IPS-NIHi7 (cell line): ENCODE data around the gene MARK2.

Source experiments
- DNase-seq: peaks from one replicate; pipeline ENCODE4 v3.0.0; 2012; ENCODE audit warnings: mixed read lengths; ENCODE audit errors: extremely low spot score

Gene MARK2

DNA sequence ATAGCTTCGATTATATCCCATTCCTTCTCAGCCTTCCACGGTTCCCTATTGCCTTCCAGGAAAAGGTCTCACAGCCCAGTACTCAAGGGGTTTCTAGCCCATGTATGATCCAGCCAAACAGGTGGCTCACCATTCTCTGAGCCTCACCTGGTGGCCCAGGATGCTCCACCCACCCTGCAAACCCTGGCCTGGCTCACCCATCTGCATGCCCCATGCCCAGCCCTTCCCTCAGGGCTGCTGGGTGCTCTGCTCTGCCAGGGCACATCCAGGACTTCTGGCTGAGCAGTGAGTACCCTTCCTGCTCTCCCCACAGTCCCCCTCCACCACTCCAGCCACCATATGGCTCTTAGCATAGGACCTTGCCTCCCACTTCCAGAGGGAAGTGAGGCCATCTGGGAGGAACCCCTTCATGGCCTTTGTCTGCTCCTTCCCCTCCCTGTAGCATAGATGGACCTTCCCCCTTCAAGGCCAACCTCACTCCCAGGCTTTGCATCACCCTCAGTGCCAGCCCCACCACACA is 83.8 kb downstream of the MARK2 start:
- DNase-seq = no peak

DNA sequence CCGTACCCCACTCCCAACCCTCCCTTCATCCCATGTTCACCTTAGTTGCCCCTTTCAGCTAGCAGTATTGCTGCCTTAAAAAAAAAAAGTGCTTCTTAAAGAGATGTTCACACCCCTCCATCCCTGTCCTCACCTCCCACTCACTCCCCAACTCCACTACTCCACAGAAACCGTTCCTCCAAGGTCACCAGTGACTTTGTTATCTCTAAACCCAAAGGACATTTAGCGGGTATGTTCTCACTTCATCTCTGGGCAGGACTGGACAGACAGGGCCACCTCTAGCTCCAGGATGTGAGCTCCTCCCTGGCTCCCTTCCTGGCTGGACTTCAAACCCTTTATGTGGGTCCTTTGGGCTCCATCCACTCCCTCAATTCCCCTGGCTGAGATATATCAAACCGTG is 84.4 kb downstream of the MARK2 start:
- no peak for DNase-seq

DNA sequence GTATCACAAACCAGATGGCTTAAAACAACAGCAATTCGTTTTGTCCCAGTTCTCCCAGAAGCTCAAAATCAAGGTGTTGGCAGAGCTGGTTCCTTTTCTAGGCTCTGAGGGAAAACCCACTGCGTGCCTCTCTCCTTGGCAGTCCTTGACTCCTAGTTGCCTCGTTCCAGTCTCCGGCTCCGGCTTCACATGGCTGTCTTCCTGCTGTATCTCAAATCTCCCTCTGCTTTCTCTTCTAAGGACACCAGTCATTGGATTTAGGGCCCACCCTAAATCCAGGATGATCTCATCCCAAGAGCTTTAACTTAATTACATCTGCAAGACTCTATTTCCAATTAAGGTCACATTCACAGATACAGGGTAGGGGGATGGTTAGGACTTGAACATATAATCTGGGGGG is 90.7 kb downstream of the MARK2 start:
- no peak for DNase-seq

DNA sequence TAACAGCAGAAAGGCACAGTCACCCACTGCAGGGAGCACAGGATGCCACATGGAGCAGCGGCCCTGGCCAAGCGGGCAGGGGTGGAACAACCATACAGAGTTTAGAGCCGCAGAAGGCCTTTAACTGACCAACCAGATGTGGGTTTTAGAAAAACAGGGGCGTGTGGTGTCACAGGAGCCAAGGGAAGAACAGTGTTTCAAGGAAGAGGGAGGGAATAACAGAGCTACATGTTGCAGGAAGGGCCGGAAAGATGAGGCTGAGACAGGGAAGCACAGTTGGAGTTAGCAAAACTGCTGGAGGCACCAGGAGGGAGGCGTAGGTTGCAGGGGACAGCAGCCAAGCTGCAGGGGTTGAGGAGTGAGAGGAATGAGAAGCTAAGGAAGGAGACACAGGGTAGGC is 92.1 kb downstream of the MARK2 start:
- DNase-seq = no peak

DNA sequence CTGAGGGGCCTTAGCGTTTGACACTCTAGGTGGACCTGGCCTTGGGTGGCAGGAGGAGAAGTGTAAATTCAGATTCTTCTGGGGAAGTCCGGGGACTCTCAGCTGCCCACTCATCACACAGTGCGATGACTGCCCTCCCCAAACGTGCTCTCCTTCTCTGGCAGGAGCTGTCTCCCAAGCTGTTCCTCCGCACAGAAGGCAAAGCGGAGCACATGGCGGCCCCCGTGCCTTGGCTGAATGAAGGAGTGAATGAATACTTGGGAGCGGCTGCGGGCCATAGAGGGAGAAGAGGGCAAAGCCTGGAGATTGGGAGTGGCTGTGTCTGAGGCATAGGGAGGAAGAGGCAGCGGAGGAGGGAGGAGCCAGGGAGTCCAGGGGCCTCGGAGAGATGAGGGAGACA is 93.0 kb downstream of the MARK2 start:
- DNase-seq = no peak

DNA sequence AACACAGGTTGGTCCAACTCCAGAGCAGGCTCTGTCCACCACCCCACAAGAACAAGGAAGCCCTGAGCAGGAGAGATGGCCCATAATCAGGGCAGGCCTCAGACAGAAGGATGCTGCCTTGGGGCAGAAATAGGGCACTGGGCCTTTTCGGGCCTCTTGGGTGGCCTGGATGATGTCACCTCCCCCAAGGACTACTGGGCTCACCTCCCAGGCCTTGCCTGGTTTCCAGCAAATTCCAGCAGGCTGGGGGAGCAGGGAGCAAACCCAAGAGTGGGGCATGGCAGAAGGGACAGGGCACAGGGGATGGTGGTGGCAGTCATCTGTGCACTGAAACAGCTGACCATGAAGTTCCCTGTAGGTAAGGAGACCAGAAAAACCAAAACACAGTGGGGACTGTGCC is 94.5 kb downstream of the MARK2 start:
- no peak for DNase-seq

DNA sequence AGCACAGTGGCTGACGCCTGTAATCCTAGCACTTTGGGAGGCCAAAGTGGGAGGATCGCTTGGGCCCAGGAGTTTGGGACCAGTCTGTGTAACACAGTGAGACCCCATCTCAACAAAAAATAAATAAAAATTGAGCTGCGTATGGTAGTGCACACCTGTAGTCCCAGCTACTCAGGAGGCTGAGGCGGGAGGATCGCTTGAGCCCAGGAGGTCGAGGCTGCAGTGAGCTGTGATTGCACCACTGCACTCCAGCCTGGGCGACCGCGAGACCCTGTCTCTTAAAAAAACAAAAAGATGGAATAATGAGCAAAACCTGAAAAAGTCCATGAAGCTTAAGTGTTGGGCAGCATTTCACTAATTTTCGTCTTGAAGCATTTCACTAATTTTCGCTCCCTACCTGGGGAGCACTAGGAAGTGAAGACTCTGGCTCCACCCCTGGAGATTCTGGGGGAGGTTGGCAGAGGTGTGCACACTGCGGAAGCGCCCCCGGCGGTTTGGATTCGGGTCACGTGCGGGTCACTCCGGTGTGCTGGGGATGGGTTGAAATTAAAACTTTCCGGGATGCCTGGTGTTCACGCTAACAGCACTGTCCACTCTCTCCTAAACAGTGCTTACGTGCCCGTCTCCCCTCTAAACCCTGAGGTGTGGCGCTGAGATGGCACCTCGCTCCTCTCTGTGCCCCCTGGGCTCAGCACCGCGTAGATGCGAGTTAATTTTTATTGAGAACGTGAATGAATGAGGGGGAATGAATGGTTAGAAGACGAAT is 99.0 kb downstream of the MARK2 start:
- peak; percentile 36 for DNase-seq

DNA sequence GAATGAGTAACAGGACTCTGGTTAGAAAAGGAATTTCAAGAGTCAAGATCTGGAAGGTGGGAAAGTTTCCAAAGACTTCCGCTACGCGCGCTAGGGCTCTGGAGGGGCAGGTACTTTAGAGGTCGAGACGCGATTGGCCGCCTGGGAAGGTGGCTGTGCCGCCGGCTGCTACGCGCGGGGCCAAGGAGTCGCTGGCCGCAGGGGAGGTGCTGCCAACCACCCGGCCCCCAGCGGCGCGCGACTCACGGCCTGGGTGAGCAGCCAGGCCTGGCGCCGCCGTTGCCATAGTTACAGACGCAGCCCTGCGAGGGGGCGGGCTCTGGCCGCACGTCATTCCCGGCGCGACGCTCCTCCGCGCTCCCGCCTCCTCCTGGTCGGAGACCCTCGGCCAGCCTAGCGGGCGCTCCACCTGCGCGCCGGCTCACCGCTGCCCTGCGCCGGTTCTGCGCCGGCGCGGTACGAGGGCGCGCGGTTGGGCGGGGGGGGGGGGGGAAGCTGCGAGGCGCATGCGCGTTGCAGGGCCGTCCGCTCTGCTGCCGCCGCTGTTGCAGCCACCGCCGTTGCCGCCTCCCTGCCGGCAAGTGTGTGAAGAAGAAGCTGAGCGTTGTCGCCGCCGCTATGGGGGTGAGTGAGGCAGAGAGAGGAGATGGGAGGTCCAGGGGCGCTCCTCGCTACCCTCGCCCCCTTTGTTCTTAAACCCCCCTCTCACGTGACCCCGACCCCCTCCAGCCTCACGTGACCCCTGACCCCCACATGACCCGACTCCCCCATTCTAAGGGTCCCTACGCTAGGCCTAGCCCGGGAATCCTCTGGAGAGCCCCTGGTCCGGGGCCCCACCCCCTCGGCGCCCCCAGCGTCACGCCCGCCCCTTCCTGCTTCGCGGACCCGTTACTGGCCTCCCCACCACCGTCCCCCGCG is 99.8 kb downstream of the MARK2 start, which contains the start of gene NAA40:
Gene NAA40, plus strand, starts transcription at position 524 of the 918 bp plus-strand sequence. Its CDS starts 95 bp downstream, at position 619.
- DNase-seq = peak; percentile 97

DNA sequence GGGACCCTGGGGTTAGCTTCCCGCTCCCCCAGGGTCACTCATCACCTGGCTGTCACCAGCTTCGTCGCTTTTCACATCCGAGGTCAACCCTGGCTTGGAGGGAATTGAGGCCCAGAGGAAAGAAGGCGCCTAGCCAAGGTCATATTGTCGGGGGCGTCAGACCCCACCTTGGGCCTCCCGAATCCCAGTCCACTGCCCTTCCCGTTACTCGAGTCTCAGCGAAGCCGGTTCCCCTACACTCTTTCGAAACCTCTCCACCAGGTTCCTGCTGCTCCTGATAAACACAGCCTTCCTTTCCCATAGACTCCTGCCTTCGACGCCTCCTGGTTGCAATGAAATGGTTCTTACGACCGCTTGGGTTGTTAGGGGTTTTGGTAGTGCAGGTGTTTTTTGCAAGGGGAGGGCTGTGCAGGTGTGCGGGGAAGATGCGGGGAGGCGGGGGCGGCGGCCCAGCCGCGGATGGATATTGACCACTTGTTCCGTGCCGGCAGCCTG is 100.5 kb downstream of the MARK2 start:
- DNase-seq = no peak

DNA sequence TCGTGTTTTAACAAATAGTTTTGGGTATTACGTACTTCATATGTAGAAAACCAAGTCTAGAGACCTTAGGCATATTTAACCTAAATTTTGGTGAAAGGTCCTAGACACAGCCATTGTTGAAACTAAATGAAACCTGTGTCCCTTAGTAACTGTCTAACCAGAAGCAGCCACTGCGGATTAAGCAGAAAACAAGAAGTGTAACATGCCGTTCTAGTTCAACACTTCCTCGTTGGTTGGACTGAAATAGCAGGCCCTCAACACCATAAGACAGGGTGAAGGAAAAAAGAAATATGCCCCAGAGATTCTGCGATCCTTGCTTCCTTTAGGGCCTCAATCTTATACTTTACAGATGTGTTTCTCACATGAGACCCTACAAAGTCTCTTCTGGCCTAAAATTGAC is 101.9 kb downstream of the MARK2 start:
- DNase-seq = no peak

DNA sequence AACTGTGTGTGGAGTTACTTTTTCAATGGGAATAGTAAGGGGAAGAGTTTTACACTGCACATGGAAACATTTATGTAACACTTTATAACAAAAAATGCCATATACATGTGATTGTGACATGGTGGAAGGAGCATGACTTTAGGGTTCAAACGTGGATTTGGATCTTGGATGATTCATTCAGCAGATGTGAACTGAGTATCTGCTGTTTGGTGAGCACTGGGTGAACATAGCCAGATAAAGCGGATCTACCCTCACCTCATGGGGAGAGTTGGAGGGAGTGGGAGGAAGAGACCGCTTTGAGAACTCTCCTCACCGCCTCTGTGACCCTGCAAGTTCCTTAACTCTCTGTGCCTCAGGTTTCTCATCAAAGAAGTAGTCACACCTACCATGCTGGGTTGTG is 103.0 kb downstream of the MARK2 start:
- DNase-seq = no peak

DNA sequence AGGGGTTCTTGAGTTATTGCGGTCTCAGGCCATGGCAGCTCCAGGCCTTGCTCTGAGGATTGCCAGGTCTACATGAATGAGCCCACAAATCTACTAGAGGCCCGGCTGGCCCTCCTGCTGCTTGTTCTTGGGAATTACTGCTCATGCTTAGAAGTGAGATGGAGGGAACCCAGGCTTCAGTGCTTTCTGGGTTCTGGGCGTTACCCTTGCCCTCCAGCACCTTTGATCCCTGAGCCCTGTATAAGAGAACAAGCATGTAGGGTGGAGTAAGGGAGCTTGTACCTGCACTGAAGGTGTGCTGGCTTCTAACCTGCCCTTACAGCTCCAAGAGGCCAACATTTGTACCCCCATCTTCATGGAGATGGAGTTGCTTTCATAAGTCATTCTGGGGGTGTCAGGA is 103.9 kb downstream of the MARK2 start:
- no peak for DNase-seq

DNA sequence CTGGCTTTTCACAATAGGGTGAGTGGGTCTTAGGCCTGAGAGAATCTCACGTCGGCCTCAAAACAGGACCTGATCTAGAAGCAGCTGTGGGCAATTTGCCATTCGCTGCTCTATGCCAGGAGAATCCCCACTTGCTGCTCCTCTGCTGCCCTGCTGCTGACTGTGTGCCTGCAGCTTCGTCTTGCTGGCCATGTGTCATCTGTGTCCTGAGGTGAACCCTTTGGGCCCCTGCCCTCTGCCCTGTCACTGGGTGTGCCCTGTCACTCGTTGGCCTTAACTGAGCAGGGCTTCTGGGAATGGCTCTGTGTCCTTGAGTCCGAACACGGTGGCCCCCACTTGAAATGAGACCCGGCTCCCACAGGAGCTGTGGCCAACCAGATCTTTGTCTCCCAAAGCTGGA is 106.1 kb downstream of the MARK2 start:
- no peak for DNase-seq

DNA sequence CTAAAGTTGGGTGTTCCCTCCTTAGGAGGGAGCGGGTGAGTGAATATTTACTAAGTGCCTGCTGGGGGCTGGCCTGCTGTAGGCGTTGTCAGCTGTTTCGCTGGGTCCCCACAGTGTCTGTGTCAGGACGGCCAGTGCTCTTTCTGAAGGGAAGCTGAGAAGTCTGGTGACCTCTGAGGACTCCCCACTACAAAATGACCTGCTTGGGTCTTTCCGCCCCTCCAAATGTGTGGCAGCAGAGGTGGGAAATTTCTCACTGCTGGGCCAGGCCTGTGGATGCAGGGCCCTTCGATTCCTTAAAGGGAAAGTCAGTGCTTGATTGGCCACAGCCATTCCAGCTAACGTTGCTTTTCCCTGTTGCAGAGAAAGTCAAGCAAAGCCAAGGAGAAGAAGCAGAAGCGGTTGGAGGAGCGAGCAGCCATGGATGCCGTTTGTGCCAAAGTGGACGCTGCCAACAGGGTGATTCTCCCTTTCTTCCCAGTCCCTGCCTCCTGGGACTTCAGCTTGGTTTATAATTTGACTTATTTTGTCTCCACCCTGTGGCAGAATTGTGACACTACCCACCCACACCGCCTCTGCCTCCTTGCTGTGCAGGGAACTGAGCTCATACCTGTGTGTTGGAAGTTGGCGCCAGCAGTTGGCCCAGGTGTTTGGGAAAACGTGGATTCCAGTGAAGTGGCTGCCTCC is 106.7 kb downstream of the MARK2 start:
- DNase-seq = peak; percentile 80

DNA sequence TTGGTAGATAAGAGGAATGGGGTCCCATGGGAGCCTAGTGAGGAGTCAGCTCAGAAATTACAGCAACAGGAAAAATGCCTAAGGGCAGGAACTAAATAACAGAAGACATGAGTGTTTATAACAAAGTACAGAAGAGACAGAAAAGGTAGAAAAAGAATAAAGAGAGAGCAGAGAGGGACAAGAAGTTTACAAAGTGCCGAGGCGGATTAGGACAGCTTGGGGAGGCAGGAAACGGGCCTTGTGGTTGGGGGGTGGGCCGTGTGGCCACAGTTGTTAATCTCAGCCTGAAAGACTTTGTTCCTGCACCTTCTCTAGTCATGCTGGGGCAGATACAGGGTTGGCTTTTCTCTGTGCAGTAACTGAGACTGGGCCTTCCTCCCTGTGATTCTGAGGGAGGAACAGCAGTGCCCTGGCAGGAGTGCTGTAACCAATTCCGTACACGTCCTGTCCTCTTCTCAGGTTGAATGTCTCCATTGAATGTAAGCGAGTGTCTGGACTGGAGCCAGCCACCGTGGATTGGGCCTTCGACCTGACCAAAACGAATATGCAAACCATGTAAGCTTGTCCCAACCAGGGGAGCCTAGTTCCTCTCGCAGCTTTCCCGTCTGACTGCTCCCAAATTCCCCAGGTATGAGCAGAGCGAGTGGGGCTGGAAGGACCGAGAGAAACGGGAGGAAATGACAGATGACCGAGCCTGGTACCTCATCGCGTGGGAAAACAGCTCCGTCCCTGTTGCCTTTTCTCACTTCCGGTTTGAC is 113.0 kb downstream of the MARK2 start:
- no peak for DNase-seq

DNA sequence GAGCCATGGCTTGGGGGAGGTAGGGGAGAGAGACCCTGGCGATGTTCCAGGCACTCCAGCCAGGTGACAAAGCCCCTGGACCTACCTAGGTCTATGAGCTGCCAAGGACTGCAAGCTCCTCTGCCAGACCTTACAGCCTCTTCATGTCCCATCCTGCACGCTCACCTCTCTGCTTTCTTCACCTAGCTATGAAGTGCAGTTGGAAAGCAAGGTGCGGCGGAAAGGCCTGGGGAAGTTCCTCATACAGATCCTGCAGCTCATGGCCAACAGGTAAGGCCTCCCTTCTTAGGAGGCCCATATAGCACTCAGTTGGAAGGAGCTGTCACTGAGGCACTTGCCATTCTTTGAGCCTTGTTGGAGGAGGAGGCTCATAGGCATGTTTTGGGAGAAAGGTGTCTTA is 113.7 kb downstream of the MARK2 start:
- DNase-seq = no peak

DNA sequence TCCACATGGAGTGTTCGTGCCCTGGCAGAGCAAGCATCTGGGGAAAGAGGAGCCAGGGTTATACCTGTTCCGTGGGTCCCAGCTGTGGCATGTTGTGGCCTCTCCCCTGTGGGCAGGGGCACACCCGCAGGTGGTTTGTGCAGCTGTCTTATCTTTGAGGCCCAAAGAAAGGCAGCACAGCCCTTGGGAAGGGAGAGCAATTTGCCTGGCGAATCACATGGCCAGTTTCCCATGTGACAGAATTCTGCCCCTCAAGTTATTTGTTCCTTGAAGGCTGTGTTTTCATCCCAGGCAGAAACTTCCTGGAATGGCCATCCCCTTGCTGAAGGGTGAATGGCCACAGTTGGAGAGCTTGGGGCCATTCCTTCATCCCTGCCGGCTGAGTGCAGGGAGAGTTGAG is 119.1 kb downstream of the MARK2 start:
- no peak for DNase-seq
